A172 (cell line): ENCODE data around the gene PTGFRN. TPM values are rescaled to one million over a fixed set of nuclear protein-coding genes. Genes with fewer than 3 reads are reported as not detected.
"Not testable (repeated sequence)": the region's sequence is repeated elsewhere in the genome, so short reads cannot be mapped to it uniquely, and the experiment has no call there.

Experiments used
- DNase-seq: peaks from one replicate; pipeline ENCODE4 v3.0.0-alpha.2; 2015; ENCODE audit warnings: low spot score
- total RNA-seq: library from RNA; depleted of rRNA; stranded (reverse); fragments of >200 nt; shearing (Covaris generic); gene quantifications from 2 replicates; pipeline ENCODE4 v1.2.3, GENCODE V29; 2014; rRNA removed

Gene PTGFRN
- total RNA-seq, result 44.5 and 55.4 TPM in 2 replicates

- peak; percentile 19 for DNase-seq
Observed at GRCh38 chr1:116909512-116910378, at the start of gene PTGFRN. Gene PTGFRN (plus strand): TSS chr1:116909916. CDS start chr1:116910204, 288 bp downstream.

GRCh38 chr1:116860167-116860566, 49.5 kb upstream of the PTGFRN start:
- DNase-seq, result not testable (repeated sequence)

- no peak for DNase-seq
Observed at GRCh38 chr1:116861137-116861536, 48.6 kb upstream of the PTGFRN start.

GRCh38 chr1:116863031-116863430, 46.7 kb upstream of the PTGFRN start:
- DNase-seq, result not testable (repeated sequence)

- DNase-seq, result not testable (repeated sequence)
Observed at GRCh38 chr1:116866478-116866877, 43.2 kb upstream of the PTGFRN start.

- no peak for DNase-seq
Observed at GRCh38 chr1:116868385-116868784, 41.3 kb upstream of the PTGFRN start.

- no peak for DNase-seq
Observed at GRCh38 chr1:116869611-116870010, 40.1 kb upstream of the PTGFRN start.

- no peak for DNase-seq
Observed at GRCh38 chr1:116870300-116870699, 39.4 kb upstream of the PTGFRN start.

- no peak for DNase-seq
Observed at GRCh38 chr1:116871779-116872146, 38.0 kb upstream of the PTGFRN start.

- no peak for DNase-seq
Observed at GRCh38 chr1:116873680-116874271, 35.9 kb upstream of the PTGFRN start.

- no peak for DNase-seq
Observed at GRCh38 chr1:116874733-116875249, 34.9 kb upstream of the PTGFRN start.

- DNase-seq, result no peak
Observed at GRCh38 chr1:116875391-116875790, 34.3 kb upstream of the PTGFRN start.

- not testable (repeated sequence) for DNase-seq
Observed at GRCh38 chr1:116875946-116876345, 33.8 kb upstream of the PTGFRN start.

GRCh38 chr1:116877141-116877818, 32.4 kb upstream of the PTGFRN start:
- no peak for DNase-seq

- peak; percentile 5 for DNase-seq
Observed at GRCh38 chr1:116878804-116879477, 30.8 kb upstream of the PTGFRN start.

GRCh38 chr1:116879478-116880133, 30.1 kb upstream of the PTGFRN start:
- DNase-seq, result no peak

- no peak for DNase-seq
Observed at GRCh38 chr1:116880917-116881316, 28.8 kb upstream of the PTGFRN start.

GRCh38 chr1:116881879-116882520, 27.7 kb upstream of the PTGFRN start:
- DNase-seq, result peak; percentile 6

- no peak for DNase-seq
Observed at GRCh38 chr1:116882866-116883265, 26.9 kb upstream of the PTGFRN start.

GRCh38 chr1:116886291-116886878, 23.3 kb upstream of the PTGFRN start:
- peak; percentile 51 for DNase-seq
